Measurements from ENCODE around the gene GNG3.

GRCh38 chr11:62755086-62755615 lies 47.7 kb downstream of the GNG3 start:
- TF ChIP-seq GATA2 (IDR thresholded peaks at IDR 0.05; ENCODE audit: low read depth, low read length) (no peak), GATA3 (IDR thresholded peaks at IDR 0.05; ENCODE audit: low read depth, low read length) (no peak)
